ENCODE measurements around the gene RHOT2.

The RHOT2 gene

DNA sequence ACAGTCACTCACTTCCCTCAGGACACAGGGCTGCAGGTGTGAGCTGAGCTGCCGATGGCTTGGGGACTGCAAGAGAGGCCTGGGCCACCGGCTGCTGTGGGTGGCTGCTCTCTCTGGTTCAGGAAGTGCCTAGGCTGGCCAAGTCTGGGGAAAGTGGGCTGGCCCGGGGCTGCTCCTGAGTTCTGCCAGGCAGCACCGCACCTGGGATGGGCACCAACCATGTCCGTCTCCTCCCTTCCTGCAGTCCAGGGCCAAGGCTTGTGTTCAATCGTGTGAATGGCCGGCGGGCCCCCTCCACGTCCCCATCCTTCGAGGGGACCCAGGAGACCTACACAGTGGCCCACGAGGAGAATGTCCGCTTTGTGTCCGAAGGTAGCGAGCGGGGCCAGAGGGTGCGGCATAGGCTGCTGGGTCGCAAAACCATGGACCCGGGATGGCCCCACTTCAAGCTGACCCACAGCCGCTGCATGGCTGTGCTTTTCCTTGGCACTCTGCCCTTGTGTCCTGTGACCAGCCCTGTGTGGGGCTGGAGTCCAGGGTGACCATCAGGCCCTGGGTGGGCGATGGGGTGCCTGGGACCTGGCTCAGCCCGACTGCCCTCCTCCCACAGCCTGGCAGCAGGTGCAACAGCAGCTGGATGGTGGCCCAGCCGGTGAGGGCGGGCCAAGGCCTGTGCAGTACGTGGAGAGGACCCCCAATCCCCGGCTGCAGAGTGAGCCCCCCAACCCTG lies 20.6 kb upstream of the RHOT2 start:
- in situ Hi-C loops (cut with HindIII; ENCODE audit: low sequenced_read_pairs), result no loop called here

- in situ Hi-C loops (cut with HindIII; ENCODE audit: low sequenced_read_pairs), result no loop called here
These were observed 19.7 kb upstream of the RHOT2 start for GRCh38 chr16:648071-648780.

GRCh38 chr16:648781-649589 lies 18.9 kb upstream of the RHOT2 start, which contains the start of gene WDR90:
TSS of gene WDR90 (plus strand) at chr16:649365. CDS start at chr16:649417, 52 bp downstream.
- in situ Hi-C loops (cut with HindIII; ENCODE audit: low sequenced_read_pairs), result no loop called here

DNA sequence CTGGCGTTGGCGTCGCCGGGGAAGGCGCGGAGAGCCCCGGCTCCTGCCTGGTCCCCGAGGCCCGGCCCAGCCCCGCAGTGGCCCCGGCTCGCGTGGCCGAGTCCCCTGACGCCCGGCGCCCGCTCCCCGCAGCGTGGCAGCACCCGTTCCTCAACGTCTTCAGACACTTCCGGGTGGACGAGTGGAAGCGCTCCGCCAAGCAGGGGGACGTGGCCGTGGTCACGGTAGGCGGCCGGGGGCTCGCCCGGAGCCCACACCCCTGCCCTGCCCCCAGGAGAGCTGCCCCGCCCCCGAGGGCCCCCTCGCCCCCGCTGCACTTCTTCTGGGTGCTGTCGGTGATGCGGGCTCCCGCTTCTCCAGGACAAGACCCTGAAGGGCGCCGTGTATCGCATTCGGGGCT lies 18.3 kb upstream of the RHOT2 start:
- in situ Hi-C loops (cut with HindIII; ENCODE audit: low sequenced_read_pairs), result no loop called here

DNA sequence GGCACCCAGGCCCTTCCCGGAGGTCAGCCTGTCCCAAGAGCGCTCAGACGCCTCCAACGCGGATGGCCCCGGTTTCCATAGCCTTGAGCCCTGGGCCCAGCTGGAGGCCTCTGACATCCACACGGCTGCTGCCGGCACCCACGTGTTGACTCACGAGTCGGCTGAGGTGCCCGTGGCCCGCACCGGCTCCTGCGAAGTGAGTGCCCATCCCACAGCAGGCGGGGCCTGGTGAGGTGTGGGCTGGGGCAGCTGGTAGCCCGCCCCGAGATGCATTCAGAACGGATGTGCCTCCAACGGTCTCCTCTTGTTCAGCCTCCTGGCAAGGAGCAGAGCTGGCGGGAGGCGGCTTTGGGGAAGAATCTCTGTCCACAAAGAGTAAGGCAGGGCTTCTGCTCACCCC lies 16.1 kb upstream of the RHOT2 start:
- in situ Hi-C loops (cut with HindIII; ENCODE audit: low sequenced_read_pairs), result no loop called here

DNA sequence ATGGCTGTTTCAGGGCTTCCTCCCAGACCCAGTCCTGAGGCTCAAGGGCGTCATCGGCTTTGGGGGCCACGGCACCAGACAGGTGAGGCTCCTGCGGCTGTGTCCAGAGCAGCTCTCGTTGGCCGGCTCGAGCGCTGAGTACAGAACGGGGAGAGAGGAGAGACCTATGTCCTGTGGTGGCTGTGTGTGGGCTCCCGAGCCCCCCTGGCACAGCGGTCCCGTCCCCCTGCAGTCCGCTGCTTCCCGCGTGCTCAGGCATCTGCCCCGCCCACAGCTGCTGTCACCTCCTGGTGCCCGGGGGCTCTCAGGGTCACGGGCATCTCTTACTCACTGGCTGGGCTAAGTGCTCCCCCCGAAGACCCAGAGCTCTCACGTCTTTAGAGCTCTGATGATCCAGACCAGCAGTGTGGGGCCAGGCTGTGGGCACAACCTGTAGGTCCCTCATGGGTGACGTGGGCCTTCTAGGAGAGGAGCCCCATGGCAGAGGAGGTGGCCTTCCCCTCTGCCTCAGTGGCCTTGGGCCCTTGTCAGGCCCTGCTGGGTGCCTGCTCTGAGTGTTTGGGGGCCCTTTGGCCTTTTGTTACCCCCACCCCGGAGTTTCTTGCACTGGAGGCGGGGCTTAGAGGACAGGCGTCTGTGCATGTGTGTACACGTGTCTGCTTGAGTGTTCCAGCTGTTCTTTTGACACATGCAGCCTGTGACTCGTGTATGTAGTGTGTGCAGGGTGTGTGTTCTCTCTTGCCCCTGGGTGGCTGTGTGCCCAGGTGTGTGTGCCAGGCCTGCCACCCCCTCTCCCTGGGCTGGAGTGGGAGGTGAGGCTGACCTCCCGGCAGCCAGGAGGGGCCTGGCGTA lies 15.3 kb upstream of the RHOT2 start:
- in situ Hi-C loops (cut with HindIII; ENCODE audit: low sequenced_read_pairs), result no loop called here

DNA sequence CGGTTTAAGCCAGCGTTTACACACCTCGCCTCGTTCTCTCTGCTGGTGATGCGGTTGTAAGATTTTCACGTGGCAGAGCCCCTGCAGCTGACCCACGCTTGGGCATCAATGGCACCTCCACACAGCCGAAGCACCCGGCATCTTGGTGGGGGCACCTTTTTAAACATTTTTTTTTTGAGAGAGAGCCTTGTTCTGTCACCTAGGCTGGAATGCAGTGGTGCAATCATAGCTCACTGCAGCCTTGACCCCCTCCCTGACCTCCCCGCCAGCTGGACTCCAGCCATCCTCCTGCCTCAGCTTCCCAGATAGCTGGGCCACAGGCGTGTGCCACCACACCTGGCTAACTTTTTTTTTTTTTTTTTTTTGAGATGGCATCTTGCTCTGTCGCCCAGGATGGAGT lies 13.9 kb upstream of the RHOT2 start:
- in situ Hi-C loops (cut with HindIII; ENCODE audit: low sequenced_read_pairs), result no loop called here

DNA sequence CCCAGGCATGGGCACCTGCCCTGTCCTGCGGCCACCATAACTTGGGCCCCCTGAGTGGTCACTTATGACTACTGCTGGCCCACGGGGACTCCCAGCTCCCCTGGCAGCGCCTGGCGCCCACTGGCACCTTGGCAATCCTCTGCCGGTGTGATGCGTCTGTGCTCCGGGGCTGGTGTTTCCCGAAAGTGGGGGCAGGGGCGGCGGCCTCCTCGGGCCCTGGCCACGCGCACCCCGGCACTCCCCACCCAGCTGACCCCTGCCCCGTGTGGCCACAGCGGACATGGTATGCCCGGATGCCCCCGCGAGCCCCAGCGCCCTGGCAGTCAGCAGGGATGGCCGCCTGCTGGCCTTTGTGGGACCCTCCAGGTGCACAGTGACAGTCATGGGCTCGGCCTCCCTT lies 10.4 kb upstream of the RHOT2 start:
- in situ Hi-C loops (cut with HindIII; ENCODE audit: low sequenced_read_pairs), result no loop called here

- in situ Hi-C loops (cut with HindIII; ENCODE audit: low sequenced_read_pairs), result no loop called here
These were observed 9.0 kb upstream of the RHOT2 start for GRCh38 chr16:658679-659571.

GRCh38 chr16:659618-660017 lies 8.3 kb upstream of the RHOT2 start:
- in situ Hi-C loops (cut with HindIII; ENCODE audit: low sequenced_read_pairs), result no loop called here

- in situ Hi-C loops (cut with HindIII; ENCODE audit: low sequenced_read_pairs), result no loop called here
These were observed 7.8 kb upstream of the RHOT2 start for GRCh38 chr16:660132-660458.

GRCh38 chr16:660459-661183 lies 7.3 kb upstream of the RHOT2 start:
- in situ Hi-C loops (cut with HindIII; ENCODE audit: low sequenced_read_pairs), result no loop called here

DNA sequence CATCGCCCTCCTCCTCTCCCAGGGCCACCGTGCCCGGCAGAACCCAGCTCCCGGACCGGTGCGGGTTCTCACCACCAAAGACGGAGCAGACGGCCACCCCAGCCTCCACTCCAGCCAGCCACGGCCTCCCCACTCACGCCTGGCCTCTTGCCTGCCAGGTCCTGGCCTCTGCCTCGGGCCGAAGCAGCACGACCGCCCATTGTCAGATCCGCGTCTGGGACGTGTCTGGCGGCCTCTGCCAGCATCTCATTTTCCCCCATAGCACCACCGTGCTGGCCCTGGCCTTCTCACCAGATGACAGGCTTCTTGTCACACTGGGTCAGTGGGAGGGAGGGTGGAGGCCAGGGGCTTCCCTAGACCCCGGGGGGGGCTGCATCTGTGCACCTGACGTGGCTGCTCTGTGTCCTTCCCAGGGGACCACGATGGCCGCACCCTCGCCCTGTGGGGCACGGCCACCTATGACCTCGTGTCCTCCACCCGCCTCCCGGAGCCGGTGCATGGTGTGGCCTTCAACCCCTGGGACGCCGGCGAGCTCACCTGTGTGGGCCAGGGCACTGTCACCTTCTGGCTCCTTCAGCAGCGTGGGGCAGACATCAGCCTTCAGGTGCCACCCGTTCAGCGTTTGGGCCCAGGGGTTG lies 6.6 kb upstream of the RHOT2 start:
- in situ Hi-C loops (cut with HindIII; ENCODE audit: low sequenced_read_pairs), result no loop called here

- in situ Hi-C loops (cut with HindIII; ENCODE audit: low sequenced_read_pairs), result no loop called here
These were observed 5.8 kb upstream of the RHOT2 start for GRCh38 chr16:662095-662494.

DNA sequence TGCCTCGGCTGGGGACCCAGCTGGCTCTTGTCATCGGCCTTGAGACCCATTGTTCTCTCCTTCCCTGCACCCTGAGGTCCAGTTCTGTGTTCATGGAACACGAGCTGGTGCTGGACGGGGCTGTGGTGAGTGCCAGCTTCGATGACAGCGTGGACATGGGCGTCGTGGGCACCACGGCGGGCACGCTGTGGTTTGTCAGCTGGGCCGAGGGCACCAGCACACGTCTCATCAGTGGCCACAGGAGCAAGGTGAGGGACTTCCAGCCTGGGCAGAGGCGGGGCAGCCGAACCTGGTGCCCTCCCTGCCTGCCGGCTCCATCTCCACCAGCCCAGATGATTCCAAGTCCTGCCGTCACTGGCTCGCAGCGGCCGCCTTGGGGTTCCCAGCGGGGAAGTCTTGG lies 5.3 kb upstream of the RHOT2 start:
- in situ Hi-C loops (cut with HindIII; ENCODE audit: low sequenced_read_pairs), result no loop called here

DNA sequence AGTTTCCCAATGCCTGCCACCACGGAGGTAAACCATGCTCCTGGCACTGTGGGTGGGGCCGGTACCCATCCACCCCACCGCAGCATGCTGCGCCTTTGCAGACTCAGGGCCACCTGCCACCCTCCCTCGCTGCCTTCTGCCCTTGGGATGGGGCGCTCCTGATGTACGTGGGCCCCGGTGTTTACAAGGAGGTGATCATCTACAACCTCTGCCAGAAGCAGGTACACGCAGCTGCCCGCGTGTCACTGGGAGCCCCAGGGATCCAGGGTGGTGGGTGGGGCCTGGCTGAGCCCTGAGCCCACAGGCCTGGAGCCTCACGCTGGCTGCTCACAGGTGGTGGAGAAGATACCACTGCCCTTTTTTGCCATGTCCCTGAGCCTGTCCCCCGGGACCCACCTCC lies 1.4 kb upstream of the RHOT2 start:
- in situ Hi-C loops (cut with HindIII; ENCODE audit: low sequenced_read_pairs), result no loop called here

DNA sequence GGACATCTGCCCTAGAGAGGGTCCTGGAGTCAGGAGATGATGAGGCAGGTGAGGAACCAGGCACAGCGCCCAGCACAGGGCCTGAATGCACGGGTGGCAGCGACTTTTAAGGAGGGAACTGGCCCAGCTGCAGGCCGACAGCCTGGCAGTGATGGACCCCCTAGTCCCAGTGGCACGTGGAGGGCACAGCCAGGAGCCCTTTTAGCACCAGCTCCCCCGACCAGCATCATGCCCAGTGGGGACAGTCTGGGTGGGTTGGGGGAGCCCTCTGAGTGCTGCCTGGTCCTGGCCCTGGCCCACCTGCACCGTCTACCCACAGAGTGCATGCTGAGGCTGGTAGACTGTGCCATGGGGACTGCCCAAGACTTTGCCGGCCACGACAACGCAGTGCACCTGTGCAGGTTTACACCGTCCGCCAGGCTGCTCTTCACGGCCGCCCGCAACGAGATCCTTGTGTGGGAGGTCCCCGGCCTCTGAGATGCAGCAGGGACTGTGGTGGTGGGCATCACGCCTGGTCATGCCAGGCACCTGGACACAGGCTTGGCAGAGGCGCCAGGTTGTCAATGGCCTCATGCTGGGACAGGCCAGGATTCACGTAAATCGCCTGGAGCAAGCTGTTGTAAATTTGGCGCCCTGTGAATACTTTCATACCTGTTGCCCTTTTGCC lies 686 bp upstream of the RHOT2 start:
- in situ Hi-C loops (cut with HindIII; ENCODE audit: low sequenced_read_pairs), result no loop called here

- in situ Hi-C loops (cut with HindIII; ENCODE audit: low sequenced_read_pairs), result no loop called here
These were observed 713 bp downstream of the RHOT2 start for GRCh38 chr16:668519-669171.

Measured in DLD1 (cell line).